ENCODE measurements around the gene NPVF.

The NPVF gene

DNA sequence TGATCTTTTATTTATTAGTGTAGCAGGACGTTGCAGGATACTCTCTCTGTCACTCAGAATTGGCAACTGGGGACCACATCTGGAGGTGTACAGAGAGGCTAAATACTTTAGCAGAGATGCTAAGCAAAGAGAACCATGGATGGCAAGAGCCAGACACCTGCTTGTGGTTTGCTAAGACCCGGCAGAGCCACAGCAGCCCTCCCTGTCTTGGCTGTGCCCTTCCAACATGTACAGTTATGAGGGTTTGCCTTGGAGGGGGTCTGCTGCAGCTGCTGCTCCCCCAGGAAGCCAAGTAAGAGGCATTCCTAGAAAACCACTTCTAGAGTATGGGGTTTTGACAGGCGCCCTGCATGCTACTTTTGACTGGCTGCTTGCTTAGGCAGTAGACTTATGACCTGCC lies 5.1 kb downstream of the NPVF start:
- DNase-seq, result no peak

GRCh38 chr7:25222666-25223065 lies 5.6 kb downstream of the NPVF start:
- DNase-seq, result no peak

GRCh38 chr7:25221009-25221408 lies 7.3 kb downstream of the NPVF start:
- DNase-seq, result no peak

DNA sequence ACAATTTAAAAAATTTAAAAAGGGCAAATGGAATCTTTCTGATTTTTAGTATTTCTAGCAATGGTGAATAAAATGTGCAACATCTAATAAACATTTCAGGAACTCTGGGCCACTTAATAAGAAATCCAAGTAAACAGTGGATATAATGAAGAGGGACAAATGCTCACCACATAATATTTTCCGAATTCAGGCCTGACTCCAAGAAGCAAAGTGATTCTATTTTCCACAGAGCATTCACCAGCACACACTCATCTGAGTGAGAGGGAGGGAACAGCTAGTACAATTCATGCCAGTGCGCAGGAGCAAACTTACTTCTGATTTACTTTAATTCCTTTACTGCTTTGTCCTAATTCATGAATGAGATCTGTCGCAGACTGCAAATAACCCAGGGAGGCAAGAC lies 10.1 kb downstream of the NPVF start:
- DNase-seq, result no peak

DNA sequence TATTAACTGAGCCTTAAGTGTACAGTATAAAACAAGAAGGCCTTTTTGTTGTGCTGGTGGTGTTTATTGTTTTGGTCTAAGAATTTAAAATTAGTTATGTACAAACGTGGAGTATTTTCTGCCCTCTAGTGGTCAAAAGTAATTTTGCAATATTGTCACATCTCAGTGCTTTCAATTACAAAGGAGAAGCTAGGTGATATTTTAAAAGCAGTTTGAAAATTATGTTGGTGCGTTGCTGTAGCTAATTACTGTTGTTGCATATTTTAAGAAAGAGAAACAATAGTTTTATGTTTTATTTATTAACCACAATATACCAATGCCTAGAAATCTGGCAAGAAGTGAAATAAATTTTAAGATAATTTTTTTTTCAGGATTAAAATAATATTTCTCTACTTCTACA lies 11.4 kb downstream of the NPVF start:
- DNase-seq, result no peak

DNA sequence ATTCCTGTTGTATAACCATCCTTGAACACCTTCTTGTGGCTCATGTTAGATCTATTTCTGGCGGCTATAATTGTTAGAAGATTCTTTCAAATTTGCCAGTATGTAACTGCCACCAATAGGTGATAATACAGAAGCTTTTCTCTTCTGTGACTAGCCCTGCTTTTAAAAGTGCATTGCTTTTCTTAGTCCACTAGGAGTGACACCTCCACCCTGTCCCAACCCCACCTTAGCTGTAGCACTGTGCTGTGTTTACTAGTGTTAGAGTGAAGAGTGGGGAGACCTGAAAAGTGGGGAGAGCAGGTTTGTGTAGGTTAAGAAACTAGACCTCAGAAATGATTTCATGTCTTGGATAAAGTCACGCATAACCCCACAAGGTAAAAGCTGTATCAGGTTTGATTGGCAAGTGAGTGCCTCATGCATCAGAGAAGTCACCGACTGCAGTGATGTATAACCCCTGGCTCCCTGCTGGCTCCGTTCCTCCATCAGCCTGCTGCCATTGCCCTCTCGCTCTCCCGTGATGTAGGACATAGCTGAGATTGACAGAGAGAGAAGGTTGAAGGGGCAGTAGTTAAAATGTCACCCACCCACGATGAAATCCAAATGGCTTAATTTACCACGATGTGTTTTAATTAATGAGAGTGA lies 12.5 kb downstream of the NPVF start:
- no peak for DNase-seq

GRCh38 chr7:25208525-25209221 lies 19.6 kb downstream of the NPVF start:
- DNase-seq, result no peak

DNA sequence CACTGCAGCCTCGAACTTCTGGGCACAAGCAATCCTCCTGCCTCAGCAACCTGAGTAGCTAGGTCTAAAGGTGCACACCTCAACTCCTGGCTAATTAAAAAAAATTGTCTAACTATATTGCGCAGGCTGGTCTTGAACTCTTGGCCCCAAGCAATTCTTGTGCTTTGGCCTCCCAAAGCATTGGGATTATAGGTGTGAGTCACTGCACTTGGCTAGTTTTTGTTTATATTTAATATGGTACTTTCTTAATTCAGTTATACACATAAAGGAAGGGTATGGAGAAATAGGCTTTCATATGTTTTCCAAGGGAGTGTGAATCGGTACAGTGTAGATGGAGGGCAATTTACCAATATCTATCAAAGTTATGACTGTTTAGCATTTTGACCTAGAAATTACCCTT lies 20.4 kb downstream of the NPVF start:
- no peak for DNase-seq

GRCh38 chr7:25206765-25207164 lies 21.5 kb downstream of the NPVF start:
- no peak for DNase-seq

DNA sequence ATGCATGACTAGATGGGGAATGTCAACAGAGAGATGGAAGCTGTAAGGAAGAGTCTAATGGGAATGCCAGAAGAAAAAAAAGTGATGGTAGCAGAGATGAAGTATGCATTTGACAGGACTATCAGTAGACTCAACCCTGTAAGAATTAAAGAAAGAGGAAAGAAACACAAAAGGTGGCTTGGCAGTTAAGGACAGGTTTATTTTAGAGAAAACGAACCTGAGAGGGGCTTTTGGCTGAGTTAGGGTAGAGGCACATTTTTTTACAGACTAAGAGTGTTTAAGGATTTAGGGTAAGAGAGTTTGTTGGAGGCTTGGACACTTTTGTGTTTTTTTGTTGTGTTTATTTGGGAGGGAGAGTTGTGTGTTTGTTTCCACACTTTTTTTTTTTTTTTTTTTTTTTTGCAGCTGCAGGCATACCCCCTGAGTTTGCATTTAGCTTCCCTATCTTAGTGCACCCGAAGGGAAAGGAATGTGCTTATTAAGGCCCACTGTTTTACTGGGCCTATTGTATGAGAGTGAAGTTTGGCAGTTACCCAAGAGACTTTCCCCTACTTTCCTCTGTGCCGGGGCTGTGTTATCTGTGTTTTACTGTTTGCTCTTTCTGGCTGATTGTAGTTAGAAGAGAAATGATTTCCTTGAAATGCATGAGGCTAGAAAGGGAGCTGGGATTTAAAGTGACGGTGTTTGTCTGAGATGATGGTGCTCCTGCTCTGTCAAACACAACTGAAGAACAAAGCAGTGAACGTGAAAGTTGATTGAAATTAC lies 32.0 kb downstream of the NPVF start:
- DNase-seq, result no peak

- DNase-seq, result no peak
Measured at GRCh38 chr7:25194036-25194435, 34.2 kb downstream of the NPVF start.

DNA sequence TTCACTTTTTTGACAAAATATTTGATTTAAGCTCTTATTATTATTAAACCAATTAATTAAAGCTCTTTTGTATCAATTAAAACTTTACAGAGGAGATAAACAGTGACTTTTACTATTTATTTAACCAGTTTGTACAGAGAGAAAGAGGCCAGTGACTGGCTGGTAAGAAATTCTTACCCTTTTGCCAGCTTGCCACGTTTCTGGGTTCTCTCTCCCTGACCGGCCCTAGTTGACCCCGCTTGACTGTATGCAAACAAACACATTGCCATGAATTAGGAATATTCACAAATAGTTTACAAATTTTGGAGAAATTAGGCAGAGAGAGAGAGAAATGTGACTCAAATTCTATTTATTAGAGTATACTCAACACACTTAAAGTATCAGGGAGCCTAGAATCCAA lies 36.2 kb downstream of the NPVF start:
- DNase-seq, result no peak

GRCh38 chr7:25189197-25189596 lies 39.1 kb downstream of the NPVF start:
- DNase-seq, result no peak

DNA sequence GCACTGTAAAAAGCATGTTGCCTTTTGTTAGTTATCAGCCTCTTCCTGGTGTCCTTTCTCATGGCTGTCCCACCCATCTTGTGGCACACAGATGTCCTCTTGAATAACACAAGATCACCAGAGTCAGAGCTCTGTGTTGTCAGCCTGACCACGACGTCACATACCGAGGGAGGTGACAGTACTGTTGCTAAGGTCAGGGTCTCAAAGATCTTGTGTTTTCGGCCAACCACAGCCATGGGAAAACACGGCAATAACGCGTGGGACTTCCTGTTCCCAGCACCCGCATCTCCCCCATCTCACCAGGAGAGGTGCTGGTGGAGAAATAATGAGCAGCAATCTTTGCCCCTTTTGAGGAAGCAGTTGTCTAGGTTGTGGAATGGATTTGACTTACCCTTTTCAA lies 40.4 kb downstream of the NPVF start:
- DNase-seq, result no peak

DNA sequence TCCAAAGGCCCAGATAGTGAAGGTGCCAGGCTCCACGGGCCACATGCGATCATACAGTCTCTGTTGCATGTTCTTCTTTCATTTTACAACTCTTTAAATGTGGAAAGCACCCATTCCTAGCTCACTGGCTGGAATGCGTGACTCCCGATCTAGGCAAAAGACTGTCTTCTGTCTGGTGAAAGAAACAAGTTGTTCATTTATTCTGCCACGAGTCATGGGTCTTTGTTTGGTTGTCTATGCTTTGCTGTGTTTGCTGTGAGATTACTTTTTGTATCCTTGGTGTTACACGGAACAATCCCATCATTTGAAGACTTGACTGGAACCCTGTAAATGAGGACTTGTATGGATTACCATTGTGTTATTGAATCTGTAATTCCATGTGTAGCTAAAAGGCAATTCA lies 41.9 kb downstream of the NPVF start:
- no peak for DNase-seq

- DNase-seq, result no peak
Measured at GRCh38 chr7:25181532-25181931, 46.8 kb downstream of the NPVF start.

GRCh38 chr7:25180946-25181345 lies 47.3 kb downstream of the NPVF start:
- DNase-seq, result no peak

- no peak for DNase-seq
Measured at GRCh38 chr7:25180592-25180923, 47.7 kb downstream of the NPVF start.

DNA sequence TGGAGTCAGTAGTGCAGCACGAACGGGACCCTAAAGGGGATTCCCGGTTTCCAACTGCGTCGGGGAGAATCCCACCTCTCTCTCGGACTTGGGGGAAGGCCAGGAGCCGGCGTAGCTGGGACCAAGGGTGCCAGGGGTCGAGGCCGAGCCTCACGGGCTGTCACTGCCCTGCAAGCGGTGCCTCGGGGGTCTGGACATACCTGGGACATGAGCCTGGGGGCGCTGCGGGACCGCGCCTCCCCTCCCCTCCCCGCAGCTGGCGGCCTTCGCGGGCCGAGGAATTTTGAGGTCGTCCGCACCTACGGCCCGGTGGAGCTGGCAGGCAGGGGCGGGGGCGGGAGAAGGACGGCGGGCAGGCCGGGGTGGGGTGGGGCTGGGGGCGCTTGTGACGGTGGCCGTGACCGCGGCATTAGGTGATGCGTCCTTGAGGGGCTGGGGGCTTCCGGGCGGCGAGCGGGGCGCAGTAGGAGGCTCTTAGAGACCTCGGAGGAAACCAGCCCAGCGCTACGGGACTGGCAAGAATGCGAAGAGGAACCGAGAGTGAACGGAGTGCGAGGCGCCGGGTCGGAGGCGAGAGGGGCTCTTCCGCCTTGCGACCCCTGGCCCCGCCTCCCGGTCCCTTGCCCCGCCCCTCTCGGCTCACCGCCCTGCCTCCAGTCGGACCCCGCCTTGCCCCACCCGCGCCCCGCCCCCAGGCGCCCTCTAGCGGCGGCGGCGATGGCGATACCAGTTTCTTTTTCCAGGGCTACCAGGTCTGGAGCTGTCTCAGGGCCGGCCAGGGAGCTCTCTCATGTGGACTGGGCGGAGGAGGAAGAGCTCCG lies 48.3 kb downstream of the NPVF start:
- DNase-seq, result no peak

DNA sequence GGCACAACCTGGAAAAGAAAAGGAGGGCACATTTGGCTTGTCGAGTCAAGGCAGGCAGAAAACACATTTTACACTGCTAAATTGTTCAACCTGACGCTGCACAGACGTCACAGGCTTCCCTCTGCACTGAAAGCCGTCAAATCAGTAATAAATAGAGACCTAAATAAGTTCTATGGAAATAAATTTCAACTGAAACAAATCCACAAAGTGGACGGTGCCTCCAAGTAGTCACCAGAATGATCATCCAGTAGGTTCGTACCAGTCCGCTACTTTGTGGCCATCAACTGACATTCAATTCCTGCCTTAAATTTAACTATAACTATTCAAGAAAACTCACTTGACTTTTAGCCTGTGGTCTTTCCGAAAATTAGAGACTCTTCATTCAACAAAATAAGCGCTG lies 49.0 kb downstream of the NPVF start:
- DNase-seq, result no peak
